ENCODE results near the gene SLC8A3.

The SLC8A3 gene

DNA sequence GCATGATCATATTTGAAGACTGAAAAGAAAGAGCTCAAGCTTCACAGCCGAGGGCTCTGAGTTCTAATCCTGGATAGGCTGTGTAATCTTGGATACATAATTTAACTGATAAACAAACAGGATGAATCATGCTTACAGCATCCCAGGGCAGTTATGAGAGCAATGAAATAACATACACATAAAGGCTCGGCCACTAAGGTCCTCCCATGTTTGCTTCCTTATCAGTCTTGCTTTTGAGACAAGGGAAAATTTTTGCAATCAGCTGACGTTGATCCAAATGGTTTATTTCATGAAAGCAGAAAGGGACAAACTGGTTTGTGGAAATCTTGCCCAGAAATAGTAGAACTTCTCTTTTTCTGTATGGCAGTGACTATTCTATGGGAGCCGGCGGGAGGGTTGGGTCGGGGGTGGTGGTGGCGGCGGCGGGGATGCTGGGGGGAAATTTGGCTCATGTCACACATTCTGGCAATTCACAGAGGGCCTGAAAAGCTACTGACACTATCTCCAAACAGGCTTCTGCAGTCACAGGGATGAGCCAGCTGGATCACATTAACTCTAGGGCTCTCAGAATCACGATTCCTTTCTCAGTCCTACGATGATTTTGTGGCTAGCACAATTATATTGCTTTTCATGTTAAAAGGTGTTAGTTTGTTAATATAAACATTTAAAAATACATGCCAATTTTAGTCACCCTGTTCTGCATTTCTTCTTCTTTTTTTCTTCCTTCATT, 124.5 kb downstream of the SLC8A3 start:
- Histone ChIP-seq H3K9ac (ENCODE audit: low read depth, low read length, poor library complexity, severe bottlenecking) (no peak overlapping the region), H4K20me1 (ENCODE audit: insufficient read depth, low read length, poor library complexity, severe bottlenecking) (no peaks in the 10 kb centered on the region), H3K36me3 (ENCODE audit: insufficient read depth, low read length) (no peaks in the 10 kb centered on the region), H2AFZ (ENCODE audit: low read length) (no peak overlapping the region), H3K4me3 (ENCODE audit: low read length, poor library complexity, severe bottlenecking) (no peak overlapping the region), H3F3A (ENCODE audit: low read depth) (no peaks in the 10 kb centered on the region), H3K79me2 (ENCODE audit: insufficient read depth, low read length) (no peaks in the 10 kb centered on the region), H3K4me2 (ENCODE audit: low read depth, low read length, poor library complexity, severe bottlenecking) (no peak overlapping the region), H3K9me2 (replicated peaks; ENCODE audit: low read depth, low read length) (no peaks in the 10 kb centered on the region), H3K27me3 (ENCODE audit: insufficient read depth, low read length, poor library complexity, severe bottlenecking) (no peaks in the 10 kb centered on the region), H3K4me1 (ENCODE audit: insufficient read depth, low read length, poor library complexity, severe bottlenecking) (no peaks in the 10 kb centered on the region), H3K9me3 (ENCODE audit: insufficient read depth, low read depth, low read length) (no peaks in the 10 kb centered on the region)
- TF ChIP-seq EZH2phosphoT487 (IDR thresholded peaks at IDR 0.05; ENCODE audit: borderline replicate concordance) = no peak
- TF ChIP-seq, protein P1, sequence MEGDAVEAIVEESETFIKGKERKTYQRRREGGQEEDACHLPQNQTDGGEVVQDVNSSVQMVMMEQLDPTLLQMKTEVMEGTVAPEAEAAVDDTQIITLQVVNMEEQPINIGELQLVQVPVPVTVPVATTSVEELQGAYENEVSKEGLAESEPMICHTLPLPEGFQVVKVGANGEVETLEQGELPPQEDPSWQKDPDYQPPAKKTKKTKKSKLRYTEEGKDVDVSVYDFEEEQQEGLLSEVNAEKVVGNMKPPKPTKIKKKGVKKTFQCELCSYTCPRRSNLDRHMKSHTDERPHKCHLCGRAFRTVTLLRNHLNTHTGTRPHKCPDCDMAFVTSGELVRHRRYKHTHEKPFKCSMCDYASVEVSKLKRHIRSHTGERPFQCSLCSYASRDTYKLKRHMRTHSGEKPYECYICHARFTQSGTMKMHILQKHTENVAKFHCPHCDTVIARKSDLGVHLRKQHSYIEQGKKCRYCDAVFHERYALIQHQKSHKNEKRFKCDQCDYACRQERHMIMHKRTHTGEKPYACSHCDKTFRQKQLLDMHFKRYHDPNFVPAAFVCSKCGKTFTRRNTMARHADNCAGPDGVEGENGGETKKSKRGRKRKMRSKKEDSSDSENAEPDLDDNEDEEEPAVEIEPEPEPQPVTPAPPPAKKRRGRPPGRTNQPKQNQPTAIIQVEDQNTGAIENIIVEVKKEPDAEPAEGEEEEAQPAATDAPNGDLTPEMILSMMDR (conservative IDR thresholded peaks at IDR 0.05; ENCODE audit: low read length) = no peak

DNA sequence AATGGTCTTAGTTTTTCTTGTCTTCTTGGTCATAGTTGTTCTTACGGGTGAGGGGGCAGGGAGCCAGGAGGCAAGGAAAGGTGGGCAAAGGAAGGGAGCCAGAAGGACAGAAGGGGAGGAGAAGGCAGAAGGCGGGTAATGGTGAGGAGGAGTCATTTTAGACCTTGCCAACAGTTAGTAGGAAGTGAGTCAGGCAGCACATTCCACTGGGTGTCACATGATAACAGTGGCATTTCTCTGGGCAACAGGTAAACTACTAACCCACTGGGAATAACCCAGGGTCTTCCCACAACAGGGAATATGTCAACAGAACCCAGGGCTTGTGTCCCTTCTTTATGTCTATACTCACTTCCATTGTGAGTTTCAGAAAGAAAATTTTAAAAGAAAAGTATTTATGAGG, 127.6 kb downstream of the SLC8A3 start:
- Histone ChIP-seq H3K9me2 (replicated peaks; ENCODE audit: low read depth, low read length) (no peaks in the 10 kb centered on the region), H3K36me3 (ENCODE audit: insufficient read depth, low read length) (no peaks in the 10 kb centered on the region), H3K9me3 (ENCODE audit: insufficient read depth, low read depth, low read length) (no peaks in the 10 kb centered on the region), H3K4me2 (ENCODE audit: low read depth, low read length, poor library complexity, severe bottlenecking) (no peak overlapping the region), H4K20me1 (ENCODE audit: insufficient read depth, low read length, poor library complexity, severe bottlenecking) (no peaks in the 10 kb centered on the region), H3K4me3 (ENCODE audit: low read length, poor library complexity, severe bottlenecking) (no peak overlapping the region), H3K27me3 (ENCODE audit: insufficient read depth, low read length, poor library complexity, severe bottlenecking) (no peaks in the 10 kb centered on the region), H3F3A (ENCODE audit: low read depth) (no peaks in the 10 kb centered on the region), H3K4me1 (ENCODE audit: insufficient read depth, low read length, poor library complexity, severe bottlenecking) (no peaks in the 10 kb centered on the region), H3K9ac (ENCODE audit: low read depth, low read length, poor library complexity, severe bottlenecking) (no peak overlapping the region), H3K79me2 (ENCODE audit: insufficient read depth, low read length) (no peaks in the 10 kb centered on the region), H2AFZ (ENCODE audit: low read length) (no peak overlapping the region)
- TF ChIP-seq, protein P1 (conservative IDR thresholded peaks at IDR 0.05; ENCODE audit: low read length) = no peak
- TF ChIP-seq EZH2phosphoT487 (IDR thresholded peaks at IDR 0.05; ENCODE audit: borderline replicate concordance) = no peak

DNA sequence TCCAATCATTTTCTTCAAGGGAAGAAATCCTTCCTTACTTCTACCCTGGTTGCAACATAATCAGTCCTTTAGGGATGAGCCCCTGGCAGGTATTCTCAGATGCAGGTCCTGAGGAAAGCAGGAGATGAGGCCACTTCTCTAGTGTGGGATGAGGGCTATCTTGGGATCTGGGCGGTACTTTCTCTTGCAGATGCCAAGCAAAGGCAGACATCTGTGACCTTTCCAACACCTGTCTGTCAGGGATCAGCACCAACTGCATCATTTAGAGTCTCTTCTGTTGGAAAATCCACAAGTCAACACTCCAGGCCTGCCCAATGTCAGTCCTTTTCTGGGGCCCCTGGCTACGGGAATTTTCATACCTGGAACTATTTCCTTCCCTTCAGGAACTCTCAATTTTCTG, 129.2 kb downstream of the SLC8A3 start:
- no peaks in the 10 kb centered on the region for H3K9me2 ChIP-seq (replicated peaks; ENCODE audit: low read depth, low read length)
- H4K20me1 ChIP-seq (ENCODE audit: insufficient read depth, low read length, poor library complexity, severe bottlenecking) = no peaks in the 10 kb centered on the region
- no peaks in the 10 kb centered on the region for H3F3A ChIP-seq (ENCODE audit: low read depth)
- no peaks in the 10 kb centered on the region for H3K4me1 ChIP-seq (ENCODE audit: insufficient read depth, low read length, poor library complexity, severe bottlenecking)
- no peak overlapping the region for H3K9ac ChIP-seq (ENCODE audit: low read depth, low read length, poor library complexity, severe bottlenecking)
- no peaks in the 10 kb centered on the region for H3K27me3 ChIP-seq (ENCODE audit: insufficient read depth, low read length, poor library complexity, severe bottlenecking)
- no peak overlapping the region for H3K4me3 ChIP-seq (ENCODE audit: low read length, poor library complexity, severe bottlenecking)
- H3K36me3 ChIP-seq (ENCODE audit: insufficient read depth, low read length) = no peaks in the 10 kb centered on the region
- TF ChIP-seq EZH2phosphoT487 (IDR thresholded peaks at IDR 0.05; ENCODE audit: borderline replicate concordance) = no peak
- TF ChIP-seq, protein P1 (conservative IDR thresholded peaks at IDR 0.05; ENCODE audit: low read length) = no peak
- H3K79me2 ChIP-seq (ENCODE audit: insufficient read depth, low read length) = no peaks in the 10 kb centered on the region
- no peak overlapping the region for H2AFZ ChIP-seq (ENCODE audit: low read length)
- no peaks in the 10 kb centered on the region for H3K9me3 ChIP-seq (ENCODE audit: insufficient read depth, low read depth, low read length)
- no peak overlapping the region for H3K4me2 ChIP-seq (ENCODE audit: low read depth, low read length, poor library complexity, severe bottlenecking)

All from Loucy (cell line).